Nucleus accumbens (tissue), 56 donors: Measurements from ENCODE around the gene ENTHD1.

Experiments
- DNase-seq, 56 donors: peaks; one replicate each; lab custom pipeline; 2025; lab: John Stamatoyannopoulos, UW

Gene ENTHD1

GRCh38 chr22:39800790-39801520 lies 92.6 kb downstream of the ENTHD1 start:
- DNase-seq = no peak

- no peak for DNase-seq
Measured at GRCh38 chr22:39797528-39798147, 95.9 kb downstream of the ENTHD1 start.

GRCh38 chr22:39789788-39790187 lies 103.8 kb downstream of the ENTHD1 start:
- no peak for DNase-seq

GRCh38 chr22:39785232-39785631 lies 108.3 kb downstream of the ENTHD1 start:
- no peak for DNase-seq

GRCh38 chr22:39777716-39778454 lies 115.7 kb downstream of the ENTHD1 start:
- no peak for DNase-seq

GRCh38 chr22:39776295-39777009 lies 117.1 kb downstream of the ENTHD1 start:
- DNase-seq = no peak

- DNase-seq = no peak
Measured at GRCh38 chr22:39773976-39774539, 119.5 kb downstream of the ENTHD1 start.

GRCh38 chr22:39773503-39773902 lies 120.1 kb downstream of the ENTHD1 start:
- DNase-seq = no peak

- DNase-seq = no peak
Measured at GRCh38 chr22:39771486-39771885, 122.1 kb downstream of the ENTHD1 start.

- DNase-seq = no peak
Measured at GRCh38 chr22:39765661-39766060, 127.9 kb downstream of the ENTHD1 start.

GRCh38 chr22:39765046-39765445 lies 128.5 kb downstream of the ENTHD1 start:
- no peak for DNase-seq

GRCh38 chr22:39763276-39763675 lies 130.3 kb downstream of the ENTHD1 start:
- DNase-seq = peak in 6 of 56 donors; percentile 2 to 43 (median 20)

- no peak for DNase-seq
Measured at GRCh38 chr22:39750759-39751158, 142.8 kb downstream of the ENTHD1 start.

GRCh38 chr22:39748877-39749276 lies 144.7 kb downstream of the ENTHD1 start:
- no peak for DNase-seq

GRCh38 chr22:39746600-39747262 lies 146.8 kb downstream of the ENTHD1 start:
- no peak for DNase-seq

GRCh38 chr22:39745789-39746188 lies 147.8 kb downstream of the ENTHD1 start:
- DNase-seq = no peak

GRCh38 chr22:39744353-39744752 lies 149.2 kb downstream of the ENTHD1 start:
- no peak for DNase-seq

GRCh38 chr22:39743935-39744334 lies 149.6 kb downstream of the ENTHD1 start:
- no peak for DNase-seq

- DNase-seq = no peak
Measured at GRCh38 chr22:39739338-39740027, 154.1 kb downstream of the ENTHD1 start.
